ENCODE data around the gene NFATC4.
A peak's percentile ranks its signal among the peaks of the same experiment; 100 is the strongest.

NFATC4 gene

DNA sequence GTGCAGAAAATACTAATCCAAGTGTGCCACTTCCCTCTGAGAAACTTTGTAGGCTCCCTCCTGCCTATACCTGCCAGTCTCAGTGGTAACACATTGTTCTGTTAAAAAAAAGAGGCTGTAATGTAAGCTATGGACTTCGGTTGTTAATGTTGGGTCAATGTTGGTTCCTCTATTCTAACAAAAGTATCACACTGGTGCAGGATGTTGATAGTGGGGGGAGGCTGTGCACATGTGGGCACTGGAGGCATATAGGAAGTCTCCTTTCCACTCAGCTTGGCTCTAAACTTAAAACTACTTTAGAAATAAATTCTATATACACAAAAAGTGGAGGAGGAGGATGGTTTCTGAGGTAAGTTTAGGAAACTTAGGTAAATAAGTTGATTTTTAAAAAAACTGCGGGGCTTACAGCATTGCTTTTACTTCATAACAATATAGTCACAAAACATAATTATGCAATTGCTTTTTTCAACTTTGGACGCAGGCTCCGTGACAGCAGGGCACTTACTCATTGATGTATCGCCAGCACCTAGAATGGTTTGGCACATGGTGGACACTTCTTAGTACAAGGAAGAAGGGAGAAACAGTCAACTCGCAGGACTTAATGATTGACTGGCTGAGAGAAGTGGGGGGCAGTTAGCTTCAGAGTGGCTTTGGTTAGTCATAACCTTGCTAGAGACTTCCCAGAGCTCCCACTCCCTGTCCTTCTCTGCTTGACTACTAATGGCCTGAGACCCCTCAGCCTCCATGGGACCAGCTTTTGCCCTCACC, 22.9 kb downstream of the NFATC4 start:
- no peak for DNase-seq

DNA sequence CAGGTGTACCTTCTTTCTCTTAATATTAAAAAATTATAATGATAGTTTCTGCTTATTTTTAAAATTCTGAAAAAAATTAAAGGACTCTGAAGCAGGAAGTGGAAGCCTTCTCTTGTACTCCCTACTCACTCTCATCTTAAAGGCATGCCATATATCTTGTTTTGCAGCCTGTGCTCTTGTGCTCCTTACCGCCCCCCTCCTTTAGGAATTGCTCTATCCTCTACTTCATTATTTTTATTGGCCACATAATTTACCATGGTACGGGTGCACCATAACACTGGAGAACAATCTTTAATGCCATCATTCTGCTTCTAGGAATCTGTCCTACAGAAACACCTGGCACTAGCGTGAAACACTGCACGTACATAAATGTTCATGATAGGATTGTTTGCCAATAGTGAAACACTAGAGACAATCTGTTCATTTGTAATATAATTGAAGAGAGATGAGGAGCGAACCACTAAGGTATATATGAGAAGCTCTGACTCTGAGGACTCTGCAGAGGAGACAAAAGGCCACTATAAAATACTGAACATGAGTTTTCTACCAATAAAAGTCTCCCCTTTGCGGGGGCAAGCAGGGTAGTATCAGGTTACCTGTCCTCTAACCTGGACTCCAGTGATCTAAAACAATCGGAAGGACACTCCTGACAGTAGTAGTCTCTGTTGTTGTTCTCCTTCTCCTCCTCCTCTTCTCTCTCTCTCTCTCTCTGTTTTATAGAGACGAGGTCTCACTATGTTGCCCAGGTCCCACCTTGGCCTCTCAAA, 24.5 kb downstream of the NFATC4 start:
- DNase-seq: peak; percentile 82

DNA sequence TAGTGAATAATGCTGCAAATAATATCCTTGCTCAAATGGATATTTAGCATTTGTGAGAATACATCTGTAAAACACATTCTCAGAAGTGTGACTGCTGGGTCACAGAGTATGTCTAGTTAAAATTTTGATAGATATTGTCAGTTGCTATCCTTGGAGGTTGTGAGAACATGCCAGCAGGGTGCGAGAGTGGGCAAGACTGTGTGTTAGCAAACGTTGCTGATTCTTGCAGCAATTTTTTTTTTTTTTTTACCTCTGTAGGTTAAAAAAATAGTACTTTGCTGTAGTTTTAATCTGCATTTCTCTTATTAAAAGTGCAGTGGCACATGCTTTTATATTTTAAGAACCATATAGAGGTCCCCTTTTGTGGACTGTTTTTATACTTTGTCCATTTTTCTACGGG, 26.3 kb downstream of the NFATC4 start:
- no peak for DNase-seq

DNA sequence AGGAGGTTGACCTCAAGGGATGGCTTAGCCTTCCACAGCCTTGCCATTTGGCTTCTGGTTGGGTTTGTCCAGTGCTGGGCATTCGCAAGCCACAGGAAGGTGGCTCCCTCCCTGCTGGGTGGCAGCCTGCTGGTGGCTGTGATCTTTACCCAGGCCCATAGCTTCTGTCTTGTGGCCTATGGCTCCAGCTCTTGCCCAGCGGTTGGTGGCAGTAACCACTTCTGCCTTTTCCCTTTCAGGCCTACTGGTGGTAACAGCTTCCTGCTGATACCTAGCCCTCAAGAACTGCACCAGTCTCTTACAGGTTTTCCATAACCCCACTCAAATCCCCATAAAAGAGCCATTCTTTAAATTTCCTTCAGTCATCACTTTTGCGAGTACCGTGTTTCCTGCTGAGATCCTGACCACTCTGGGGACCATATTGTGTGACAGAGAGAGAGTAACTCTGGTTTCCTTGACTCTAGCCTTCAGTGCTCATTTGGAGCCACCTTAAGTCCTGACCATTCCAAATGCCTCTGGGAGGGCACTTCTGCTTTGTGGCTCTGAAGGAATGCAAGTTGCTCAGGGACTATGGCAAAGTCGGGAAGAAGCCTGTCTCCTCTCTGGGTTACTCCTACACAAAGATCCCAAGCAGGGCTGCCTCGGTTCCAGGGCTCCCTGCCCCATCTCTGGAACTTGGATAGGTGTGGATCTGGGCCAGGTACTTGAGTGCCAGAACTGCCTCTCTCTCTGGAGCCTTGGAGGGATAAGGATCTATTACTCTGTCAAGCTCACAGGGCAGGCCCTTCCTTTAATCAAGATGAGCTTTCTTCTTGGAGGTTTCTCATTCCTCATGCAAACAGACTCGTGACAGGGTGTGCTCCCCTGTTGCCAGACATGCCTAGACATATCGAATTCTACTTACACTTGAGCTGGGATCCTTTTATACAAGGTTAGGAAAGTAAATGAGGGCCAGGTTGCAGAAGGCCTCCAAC, 27.9 kb downstream of the NFATC4 start:
- DNase-seq: no peak

DNA sequence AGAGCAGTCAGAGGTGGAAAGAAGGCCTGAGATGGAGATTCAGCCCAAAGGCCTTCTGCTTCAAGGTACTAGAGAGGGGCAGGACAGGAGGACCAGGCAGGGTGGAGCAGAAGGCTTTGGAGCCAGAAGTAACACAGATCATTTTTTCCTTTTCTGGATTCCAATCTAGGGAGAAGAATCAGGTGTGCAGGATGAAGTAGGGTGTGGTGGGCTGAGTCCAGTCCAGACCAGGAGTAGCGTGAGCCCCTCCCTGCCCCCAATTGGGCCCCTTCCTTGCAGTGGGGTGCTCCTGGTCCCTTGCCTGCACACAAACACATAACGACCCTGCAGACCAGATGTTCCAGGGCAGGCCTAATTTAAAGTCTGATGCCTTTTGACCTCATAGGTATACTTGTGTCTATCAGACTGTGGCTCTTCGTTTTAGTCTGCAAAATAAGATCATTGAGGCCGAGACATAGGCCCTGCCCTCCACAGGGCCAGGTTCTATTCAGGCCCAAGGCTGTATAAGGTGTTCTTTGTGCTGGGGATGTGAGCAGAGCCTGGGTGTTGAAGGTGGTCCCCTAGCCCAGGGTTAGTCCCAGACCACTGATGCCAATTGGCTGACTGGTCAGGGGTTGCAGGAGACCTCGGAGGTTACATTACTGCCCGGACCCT, 29.8 kb downstream of the NFATC4 start:
- DNase-seq: no peak

DNA sequence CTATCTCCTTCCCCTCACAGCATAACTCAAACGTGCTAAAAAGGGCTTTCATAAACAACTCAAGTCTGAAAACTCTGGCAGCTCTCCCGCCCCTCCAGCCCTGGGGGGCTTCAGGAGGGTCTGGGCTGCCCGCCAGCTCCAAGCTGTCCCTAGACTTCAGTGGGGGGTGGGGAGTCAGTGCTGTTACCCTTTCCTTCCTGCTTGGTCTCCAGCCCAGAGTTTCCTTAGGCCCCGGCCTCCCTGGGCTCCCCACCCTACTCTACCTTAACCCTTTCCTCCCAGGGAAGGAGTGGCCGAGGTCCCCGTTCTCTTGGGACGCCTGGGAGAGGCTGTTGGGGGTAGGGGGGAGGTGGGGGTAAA, 30.3 kb downstream of the NFATC4 start:
- DNase-seq: peak; percentile 19

DNA sequence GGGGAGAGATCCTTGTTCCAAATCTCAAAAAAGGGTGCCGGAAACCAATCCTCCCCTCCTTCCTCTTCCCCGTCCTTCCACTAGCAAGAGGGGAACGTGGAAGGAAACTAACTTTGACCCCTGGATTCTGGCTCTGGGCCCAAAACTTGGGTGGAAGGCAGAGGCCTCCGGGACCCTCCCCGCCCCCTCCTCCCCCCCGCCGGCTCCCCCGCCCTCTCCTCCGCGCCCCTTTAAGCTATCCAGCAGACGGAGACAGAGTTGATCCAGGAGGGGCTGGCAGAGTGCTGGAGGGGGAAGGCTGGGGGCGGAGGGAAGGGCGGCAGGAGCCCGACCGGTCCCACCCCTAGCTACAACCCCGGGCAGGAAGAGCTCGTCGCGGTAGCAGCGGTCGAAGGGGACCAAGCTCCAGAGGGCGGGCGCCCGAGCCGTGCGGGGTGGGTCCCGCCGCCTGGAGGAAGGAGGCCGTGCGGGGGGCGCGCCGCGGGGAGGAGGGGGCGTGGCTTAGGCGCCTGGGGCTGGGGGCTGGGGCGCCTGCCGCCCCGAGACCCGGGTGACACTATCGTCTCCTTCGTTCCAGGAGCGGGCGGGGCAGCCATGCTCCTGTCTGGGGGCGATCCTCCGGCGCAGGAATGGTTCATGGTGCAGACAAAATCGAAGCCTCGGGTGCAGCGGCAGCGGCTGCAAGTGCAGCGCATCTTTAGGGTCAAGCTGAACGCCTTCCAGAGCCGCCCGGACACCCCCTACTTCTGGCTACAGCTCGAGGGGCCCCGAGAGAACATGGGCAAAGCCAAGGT, 30.9 kb downstream of the NFATC4 start, which contains the start of gene NYNRIN:
Gene NYNRIN, plus strand, starts transcription at position 351 of the 794 bp plus-strand sequence. Its CDS starts 244 bp downstream, at position 595.
- DNase-seq: peak; percentile 58

DNA sequence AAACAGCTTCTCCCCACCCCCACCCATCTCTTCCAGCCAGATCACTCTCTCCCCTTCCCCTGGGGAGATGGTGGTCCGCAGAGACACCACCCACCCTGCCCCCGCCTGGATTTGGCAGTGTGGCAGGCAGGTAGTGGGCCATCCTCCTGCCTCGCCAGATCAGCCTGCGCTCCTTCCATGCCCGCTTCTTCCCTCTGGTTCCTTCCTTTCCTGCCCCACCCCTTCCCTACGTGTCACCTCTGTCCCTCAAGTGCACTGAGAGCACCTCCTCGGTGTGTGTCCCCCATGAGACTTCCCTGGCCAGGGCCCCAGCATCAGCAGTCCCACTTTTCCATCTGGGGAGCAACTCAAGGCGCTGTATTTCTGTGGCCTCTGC, 31.5 kb downstream of the NFATC4 start:
- no peak for DNase-seq

DNA sequence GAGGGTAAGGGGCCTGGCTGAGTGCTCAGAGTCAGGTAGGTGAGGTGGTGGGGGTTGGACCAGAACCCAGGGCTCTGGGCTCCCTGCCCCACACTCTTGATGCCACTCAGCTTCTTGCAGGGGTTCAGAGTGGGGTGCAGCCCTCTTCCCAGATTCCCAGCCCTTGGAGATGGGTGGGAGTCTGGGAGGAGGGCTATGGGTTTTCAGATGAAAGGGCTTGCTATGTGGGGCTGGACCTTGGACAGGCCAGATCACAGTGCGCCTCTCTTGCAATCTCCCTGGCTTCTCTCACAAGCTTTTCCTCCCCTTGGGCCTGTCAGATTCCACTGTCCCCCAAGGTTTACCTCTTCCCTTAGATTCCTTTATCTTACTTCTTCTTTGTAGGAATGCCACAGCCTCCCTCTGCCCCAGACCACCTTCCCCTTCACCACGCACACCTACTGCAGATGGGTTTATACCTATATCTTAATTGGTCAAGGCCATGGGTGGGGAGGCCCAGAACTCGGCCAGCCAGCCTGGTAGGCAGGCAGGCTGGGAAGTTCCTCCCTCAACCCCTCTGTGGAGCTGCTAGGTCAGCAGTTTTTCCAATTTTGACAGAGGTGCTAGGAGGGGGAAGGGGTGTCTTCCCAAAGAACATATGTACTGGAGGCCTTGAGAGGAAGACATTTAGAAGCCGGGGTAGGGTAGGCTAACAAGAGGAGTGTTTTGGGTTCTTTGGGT, 32.2 kb downstream of the NFATC4 start:
- DNase-seq: no peak

DNA sequence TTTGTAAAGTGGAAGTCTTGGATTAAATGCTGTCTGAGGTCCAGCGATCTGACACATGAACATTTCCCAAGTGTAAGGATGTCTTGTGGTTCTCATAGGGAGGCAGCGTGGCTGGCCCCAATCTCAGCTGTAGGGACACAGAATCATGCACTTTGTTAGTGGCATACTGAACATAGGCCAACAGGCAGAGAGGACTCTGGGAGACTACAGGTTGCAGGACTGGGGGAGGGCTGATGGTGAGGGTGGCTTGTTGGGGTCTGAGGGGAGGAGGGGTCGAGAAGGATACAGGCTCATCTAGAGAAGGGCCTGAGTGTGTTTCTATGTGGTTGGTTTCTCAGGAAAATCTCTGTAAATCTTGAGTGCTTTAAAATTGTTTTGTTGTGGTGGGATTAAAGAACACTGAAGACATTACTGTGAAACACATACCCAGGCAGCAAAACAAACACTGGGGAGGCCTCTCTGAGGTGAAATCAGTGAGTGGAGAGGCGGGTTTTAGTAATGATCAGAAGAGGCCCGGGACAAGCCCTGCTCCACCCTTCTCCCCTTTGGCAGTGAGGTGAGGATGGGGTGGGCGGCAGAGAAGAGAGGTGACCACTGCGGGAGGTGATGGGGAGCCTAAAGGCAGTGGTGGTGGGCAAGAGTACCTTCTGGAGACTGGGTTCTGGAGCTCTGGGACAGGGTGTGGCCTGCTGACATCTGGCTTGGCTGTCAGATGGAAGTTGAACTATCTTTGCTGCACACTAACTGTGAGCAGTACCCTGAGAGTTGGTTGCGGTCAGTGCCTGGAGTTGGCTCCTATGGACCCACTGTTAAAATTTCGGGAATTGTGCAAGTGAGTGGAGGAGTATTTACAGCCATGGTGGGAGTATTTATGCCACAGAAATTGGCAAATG, 34.1 kb downstream of the NFATC4 start:
- no peak for DNase-seq

DNA sequence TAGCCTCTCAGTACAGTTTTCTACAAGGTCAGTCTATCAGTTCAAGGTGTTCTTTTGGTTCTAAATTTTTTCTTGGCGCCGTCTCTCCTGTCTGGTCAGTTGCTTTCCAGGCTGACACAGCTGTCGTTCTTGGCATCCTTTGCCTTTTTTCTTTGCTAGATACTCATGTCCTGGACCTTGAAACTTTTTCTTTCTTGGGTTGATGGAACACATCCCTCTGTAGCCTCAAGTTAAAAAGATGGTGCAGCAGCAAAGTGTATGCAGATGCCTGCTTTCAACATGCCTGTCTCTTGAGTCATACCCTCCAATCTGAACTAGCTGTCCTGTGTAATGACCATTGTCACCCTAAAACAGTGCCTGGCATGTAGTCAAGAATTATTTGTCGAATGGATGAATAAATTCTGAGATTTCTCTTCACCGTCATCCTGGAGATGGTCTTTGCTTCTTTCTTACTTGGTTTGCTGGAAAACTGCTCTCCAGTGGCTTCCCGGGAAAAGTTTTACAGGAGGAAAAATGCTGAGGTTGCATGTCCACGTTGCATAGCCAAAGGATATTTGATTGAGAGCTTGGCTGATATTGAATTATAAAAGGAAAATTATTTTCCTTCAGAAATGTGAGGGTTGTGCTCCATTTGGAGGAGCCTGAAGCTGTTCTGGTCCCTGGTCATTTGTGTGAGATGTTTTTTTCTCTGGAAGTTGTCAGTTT, 35.5 kb downstream of the NFATC4 start:
- DNase-seq: peak; percentile 70

DNA sequence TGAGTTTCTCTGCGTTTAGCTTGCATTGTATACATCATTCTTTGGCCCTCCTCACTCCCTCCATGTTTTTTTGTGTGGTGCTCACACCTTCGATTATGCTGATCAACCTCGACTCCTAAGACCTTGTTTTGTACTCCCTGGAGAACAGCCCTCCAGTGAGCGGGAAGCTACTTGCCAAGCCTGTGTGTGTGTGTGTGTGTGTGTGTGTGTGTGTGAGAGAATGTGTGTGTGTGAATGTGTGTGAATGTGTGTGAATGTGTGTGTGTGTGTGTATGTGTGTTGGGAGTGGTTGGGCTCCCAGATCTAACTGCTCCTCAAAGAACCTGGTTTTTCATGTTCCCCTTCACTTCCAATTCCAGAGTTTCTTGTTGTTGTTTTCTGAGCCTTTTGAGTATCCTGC, 36.8 kb downstream of the NFATC4 start:
- no peak for DNase-seq

DNA sequence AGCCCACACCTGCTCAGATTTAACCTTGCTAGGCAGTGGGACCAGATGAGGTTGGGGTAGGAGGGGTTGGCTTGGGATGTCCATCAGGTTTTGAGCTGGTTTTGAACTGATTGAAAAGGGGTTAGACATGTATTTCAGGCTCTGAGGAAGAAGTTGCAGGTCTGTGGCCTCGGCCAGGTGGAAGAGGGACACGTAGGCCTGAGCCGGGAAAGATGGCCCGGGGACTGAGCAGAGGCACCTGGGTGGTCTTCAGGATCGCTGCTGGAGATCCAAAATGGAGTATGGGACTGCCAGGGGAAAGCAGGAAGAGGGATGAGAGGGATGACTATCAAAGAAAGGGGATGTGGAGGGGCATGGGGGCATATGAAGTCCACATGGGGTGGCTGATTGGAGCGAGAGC, 38.4 kb downstream of the NFATC4 start:
- no peak for DNase-seq

DNA sequence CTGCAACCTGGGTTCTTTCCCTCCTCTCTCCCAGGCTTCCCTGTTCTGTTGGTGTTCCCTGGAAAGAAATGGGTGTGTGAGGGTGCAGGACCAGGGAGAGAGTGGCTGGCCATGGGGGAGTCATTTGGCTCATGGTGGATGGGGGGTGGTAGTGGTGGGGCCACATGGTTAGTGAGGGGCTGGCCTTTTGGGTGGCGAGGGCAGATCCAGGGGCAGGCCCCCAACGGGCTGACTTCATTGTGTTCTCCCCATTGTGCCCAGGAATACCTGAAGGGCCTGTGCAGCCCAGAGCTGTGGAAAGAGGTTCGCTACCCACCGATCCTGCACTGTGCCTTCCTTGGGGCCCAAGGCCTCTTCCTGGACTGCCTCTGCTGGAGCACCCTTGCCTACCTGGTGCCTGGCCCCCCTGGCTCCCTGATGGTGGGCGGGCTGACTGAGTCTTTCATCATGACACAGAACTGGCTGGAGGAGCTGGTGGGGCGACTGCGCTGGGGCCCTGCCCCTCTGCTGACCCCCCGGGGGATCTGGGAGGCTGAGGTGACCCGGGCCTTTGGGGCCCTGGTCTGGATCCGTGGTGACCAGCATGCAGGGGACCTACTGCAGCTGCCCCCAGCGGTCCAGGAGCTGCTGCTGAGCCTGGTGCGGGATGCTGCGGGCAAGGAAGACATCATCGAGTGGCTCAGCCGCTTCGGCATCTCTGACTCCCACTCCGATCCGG, 39.8 kb downstream of the NFATC4 start:
- DNase-seq: no peak

DNA sequence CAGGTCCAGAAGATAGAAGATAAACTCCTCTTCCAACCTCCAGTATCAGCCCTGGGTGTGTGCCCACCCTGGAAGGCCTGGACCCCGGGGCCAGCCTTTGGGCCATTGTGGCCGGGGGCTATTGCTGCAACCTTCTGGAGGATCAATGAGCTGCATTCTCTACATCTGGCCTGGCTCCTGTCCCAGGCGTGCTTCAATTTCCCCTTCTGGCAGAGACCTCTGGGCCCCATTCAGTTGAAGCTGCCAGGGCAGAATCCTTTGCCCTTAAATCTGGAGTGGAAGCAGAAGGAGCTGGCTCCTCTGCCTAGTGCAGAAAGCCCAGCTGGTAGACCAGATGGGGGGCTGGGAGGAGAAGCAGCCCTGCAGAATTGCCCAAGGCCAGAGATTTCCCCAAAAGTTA, 40.8 kb downstream of the NFATC4 start:
- no peak for DNase-seq

DNA sequence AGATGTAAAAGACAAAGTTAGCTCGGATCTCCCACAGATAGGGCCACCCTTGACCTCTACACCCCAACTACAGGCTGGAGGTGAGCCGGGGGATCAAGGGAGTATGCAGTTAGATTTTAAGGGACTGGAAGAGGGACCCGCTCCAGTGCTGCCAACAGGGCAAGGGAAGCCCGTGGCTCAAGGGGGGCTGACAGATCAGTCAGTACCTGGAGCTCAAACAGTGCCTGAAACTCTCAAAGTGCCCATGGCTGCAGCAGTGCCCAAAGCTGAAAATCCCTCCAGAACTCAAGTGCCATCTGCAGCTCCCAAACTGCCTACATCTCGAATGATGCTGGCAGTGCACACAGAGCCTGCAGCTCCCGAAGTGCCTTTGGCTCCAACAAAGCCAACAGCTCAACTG, 41.2 kb downstream of the NFATC4 start:
- DNase-seq: no peak

DNA sequence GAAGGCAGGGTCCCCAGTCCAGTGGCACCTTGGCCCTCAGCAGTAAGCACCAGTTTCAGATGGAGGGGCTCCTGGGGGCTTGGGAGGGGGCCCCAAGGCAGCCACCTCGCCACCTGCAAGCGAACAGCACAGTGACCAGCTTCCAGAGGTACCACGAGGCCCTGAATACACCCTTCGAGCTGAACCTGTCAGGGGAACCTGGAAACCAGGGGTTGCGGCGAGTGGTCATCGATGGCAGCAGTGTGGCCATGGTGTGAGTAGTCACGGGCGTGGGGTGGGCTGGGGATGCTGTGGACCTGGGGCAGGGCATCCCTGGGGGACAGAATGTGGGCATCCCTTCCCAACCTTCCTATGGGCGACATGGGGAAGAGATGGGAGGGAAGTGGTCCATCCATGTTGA, 42.0 kb downstream of the NFATC4 start:
- DNase-seq: no peak

All from fibroblast of skin of back (primary cell).